ENCODE measurements around the gene RFX2.

DNA sequence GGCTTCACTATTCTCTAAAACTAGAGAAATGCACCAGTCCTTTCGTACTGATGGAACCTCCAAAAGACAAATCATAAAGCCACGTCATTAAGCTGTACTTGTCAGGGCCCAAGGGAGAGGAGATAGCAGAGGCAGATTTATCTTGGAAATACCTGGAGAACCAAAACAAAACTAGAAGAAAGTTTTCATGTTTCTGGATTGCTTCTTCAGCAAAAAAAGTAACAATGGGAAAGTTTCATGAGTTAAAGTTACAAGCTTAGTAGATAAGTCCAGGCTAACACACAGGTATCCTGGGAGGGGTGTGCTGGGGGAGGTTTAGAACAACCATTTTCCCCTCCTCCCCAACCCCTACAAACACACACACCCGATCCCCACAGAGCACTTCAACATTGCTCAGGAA lies 154.0 kb downstream of the RFX2 start:
- TF ChIP-seq, protein P1, sequence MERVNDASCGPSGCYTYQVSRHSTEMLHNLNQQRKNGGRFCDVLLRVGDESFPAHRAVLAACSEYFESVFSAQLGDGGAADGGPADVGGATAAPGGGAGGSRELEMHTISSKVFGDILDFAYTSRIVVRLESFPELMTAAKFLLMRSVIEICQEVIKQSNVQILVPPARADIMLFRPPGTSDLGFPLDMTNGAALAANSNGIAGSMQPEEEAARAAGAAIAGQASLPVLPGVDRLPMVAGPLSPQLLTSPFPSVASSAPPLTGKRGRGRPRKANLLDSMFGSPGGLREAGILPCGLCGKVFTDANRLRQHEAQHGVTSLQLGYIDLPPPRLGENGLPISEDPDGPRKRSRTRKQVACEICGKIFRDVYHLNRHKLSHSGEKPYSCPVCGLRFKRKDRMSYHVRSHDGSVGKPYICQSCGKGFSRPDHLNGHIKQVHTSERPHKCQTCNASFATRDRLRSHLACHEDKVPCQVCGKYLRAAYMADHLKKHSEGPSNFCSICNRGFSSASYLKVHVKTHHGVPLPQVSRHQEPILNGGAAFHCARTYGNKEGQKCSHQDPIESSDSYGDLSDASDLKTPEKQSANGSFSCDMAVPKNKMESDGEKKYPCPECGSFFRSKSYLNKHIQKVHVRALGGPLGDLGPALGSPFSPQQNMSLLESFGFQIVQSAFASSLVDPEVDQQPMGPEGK (CRISPR knock-in tag; IDR thresholded peaks at IDR 0.05; ENCODE audit: borderline replicate concordance) = no peak
- no peak for TF ChIP-seq ZNF565 (CRISPR knock-in tag; conservative IDR thresholded peaks at IDR 0.05; ENCODE audit: low read depth)
- TF ChIP-seq ZFP30 (CRISPR knock-in tag; IDR thresholded peaks at IDR 0.05) = no peak
- TF ChIP-seq ZFP3 (CRISPR knock-in tag; IDR thresholded peaks at IDR 0.05) = no peak
- TF ChIP-seq, protein P2, sequence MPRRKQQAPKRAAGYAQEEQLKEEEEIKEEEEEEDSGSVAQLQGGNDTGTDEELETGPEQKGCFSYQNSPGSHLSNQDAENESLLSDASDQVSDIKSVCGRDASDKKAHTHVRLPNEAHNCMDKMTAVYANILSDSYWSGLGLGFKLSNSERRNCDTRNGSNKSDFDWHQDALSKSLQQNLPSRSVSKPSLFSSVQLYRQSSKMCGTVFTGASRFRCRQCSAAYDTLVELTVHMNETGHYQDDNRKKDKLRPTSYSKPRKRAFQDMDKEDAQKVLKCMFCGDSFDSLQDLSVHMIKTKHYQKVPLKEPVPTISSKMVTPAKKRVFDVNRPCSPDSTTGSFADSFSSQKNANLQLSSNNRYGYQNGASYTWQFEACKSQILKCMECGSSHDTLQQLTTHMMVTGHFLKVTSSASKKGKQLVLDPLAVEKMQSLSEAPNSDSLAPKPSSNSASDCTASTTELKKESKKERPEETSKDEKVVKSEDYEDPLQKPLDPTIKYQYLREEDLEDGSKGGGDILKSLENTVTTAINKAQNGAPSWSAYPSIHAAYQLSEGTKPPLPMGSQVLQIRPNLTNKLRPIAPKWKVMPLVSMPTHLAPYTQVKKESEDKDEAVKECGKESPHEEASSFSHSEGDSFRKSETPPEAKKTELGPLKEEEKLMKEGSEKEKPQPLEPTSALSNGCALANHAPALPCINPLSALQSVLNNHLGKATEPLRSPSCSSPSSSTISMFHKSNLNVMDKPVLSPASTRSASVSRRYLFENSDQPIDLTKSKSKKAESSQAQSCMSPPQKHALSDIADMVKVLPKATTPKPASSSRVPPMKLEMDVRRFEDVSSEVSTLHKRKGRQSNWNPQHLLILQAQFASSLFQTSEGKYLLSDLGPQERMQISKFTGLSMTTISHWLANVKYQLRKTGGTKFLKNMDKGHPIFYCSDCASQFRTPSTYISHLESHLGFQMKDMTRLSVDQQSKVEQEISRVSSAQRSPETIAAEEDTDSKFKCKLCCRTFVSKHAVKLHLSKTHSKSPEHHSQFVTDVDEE (CRISPR knock-in tag; IDR thresholded peaks at IDR 0.05) = no peak
- no peak for TF ChIP-seq TOX (CRISPR knock-in tag; IDR thresholded peaks at IDR 0.05; ENCODE audit: borderline replicate concordance)
- TF ChIP-seq ISL1 (CRISPR knock-in tag; IDR thresholded peaks at IDR 0.05) = no peak
- TF ChIP-seq OSR1 (CRISPR knock-in tag; IDR thresholded peaks at IDR 0.05) = no peak
- TF ChIP-seq SNAI2 (CRISPR knock-in tag; IDR thresholded peaks at IDR 0.05) = no peak
- TF ChIP-seq ESRRG (CRISPR knock-in tag; IDR thresholded peaks at IDR 0.05) = no peak
- no peak for TF ChIP-seq BACH2 (CRISPR knock-in tag; IDR thresholded peaks at IDR 0.05; ENCODE audit: borderline replicate concordance)
